Activated CD4-positive, alpha-beta T cell treated with anti-CD3 and anti-CD28 coated beads, Interleukin-2, amount 50 U/mL, for 16 hours (primary cell): Measurements from ENCODE around the gene CHCHD6.

ENCODE experiments used
- DNase-seq: peaks from one replicate; pipeline ENCODE4 v3.0.0-alpha.2; 2020

CHCHD6 gene

GRCh38 chr3:126835472-126836219, 131.6 kb downstream of the CHCHD6 start:
- no peak for DNase-seq

GRCh38 chr3:126836220-126836860, 132.3 kb downstream of the CHCHD6 start:
- no peak for DNase-seq

GRCh38 chr3:126837773-126838172, 133.7 kb downstream of the CHCHD6 start:
- DNase-seq, result no peak

- DNase-seq, result no peak
Observed at GRCh38 chr3:126845920-126846715, 142.1 kb downstream of the CHCHD6 start.

- DNase-seq, result no peak
Observed at GRCh38 chr3:126847061-126847460, 143.0 kb downstream of the CHCHD6 start.

GRCh38 chr3:126848991-126849390, 145.0 kb downstream of the CHCHD6 start:
- DNase-seq, result no peak

- no peak for DNase-seq
Observed at GRCh38 chr3:126849768-126850167, 145.7 kb downstream of the CHCHD6 start.

GRCh38 chr3:126850370-126851085, 146.5 kb downstream of the CHCHD6 start:
- DNase-seq, result no peak

GRCh38 chr3:126851382-126851781, 147.3 kb downstream of the CHCHD6 start:
- DNase-seq, result no peak

- no peak for DNase-seq
Observed at GRCh38 chr3:126851934-126852333, 147.9 kb downstream of the CHCHD6 start.

GRCh38 chr3:126852511-126852910, 148.5 kb downstream of the CHCHD6 start:
- DNase-seq, result no peak

GRCh38 chr3:126854666-126855065, 150.6 kb downstream of the CHCHD6 start:
- DNase-seq, result no peak

- no peak for DNase-seq
Observed at GRCh38 chr3:126855374-126855773, 151.3 kb downstream of the CHCHD6 start.

- no peak for DNase-seq
Observed at GRCh38 chr3:126857928-126858327, 153.9 kb downstream of the CHCHD6 start.

- DNase-seq, result no peak
Observed at GRCh38 chr3:126858401-126858800, 154.4 kb downstream of the CHCHD6 start.

- no peak for DNase-seq
Observed at GRCh38 chr3:126858887-126859286, 154.8 kb downstream of the CHCHD6 start.

GRCh38 chr3:126859415-126860246, 155.6 kb downstream of the CHCHD6 start:
- no peak for DNase-seq

GRCh38 chr3:126865736-126866135, 161.7 kb downstream of the CHCHD6 start:
- no peak for DNase-seq

- no peak for DNase-seq
Observed at GRCh38 chr3:126866175-126866759, 162.2 kb downstream of the CHCHD6 start.

- no peak for DNase-seq
Observed at GRCh38 chr3:126867190-126867862, 163.3 kb downstream of the CHCHD6 start.

- DNase-seq, result no peak
Observed at GRCh38 chr3:126867863-126868200, 163.8 kb downstream of the CHCHD6 start.
